HepG2 (cell line): ENCODE results near the gene TUBA1C. TPM values are rescaled to one million over a fixed set of nuclear protein-coding genes. Genes with fewer than 3 reads are reported as not detected.

Source experiments
- ATM ChIP-seq: fragments of 450-650 bp; IDR thresholded peaks from 2 replicates; pipeline ENCODE4 v1.7.1; 2017; ENCODE audit warnings: mild to moderate bottlenecking, borderline replicate concordance
- CCAR2 ChIP-seq: fragments of 200-400 bp; formaldehyde crosslinking; optimal IDR thresholded peaks from 2 replicates; pipeline ENCODE3; 2018; ENCODE audit warnings: low read depth, mild to moderate bottlenecking, low read length, moderate library complexity
- CEBPG ChIP-seq: IDR thresholded peaks from 2 replicates; pipeline ENCODE4 v1.6.1; 2016
- GATA4 ChIP-seq: sonication (generic); IDR thresholded peaks from 2 replicates; pipeline ENCODE4 v1.6.1; 2016; ENCODE audit warnings: antibody characterized with exemption, low read depth, borderline replicate concordance
- IKZF1 ChIP-seq: fragments of 450-650 bp; IDR thresholded peaks from 2 replicates; pipeline ENCODE4 v1.7.1; 2016
- KDM3A ChIP-seq: IDR thresholded peaks from 2 replicates; pipeline ENCODE4 v1.6.1; 2018; ENCODE audit warnings: low read depth, missing compliant biosample characterization
- PAF1 ChIP-seq: IDR thresholded peaks from 2 replicates; pipeline ENCODE4 v1.6.1; 2016; ENCODE audit warnings: missing genetic modification reagents, missing compliant biosample characterization
- POLR2AphosphoS5 ChIP-seq: IDR thresholded peaks from 2 replicates; pipeline ENCODE4 v1.6.1; 2012; ENCODE audit warnings: low read depth, low read length
- SP140L ChIP-seq: sonication (generic); formaldehyde crosslinking; IDR thresholded peaks from 2 replicates; pipeline ENCODE4 v1.4.0; 2020; ENCODE audit warnings: missing genetic modification reagents, borderline replicate concordance
- SP2 ChIP-seq: sonication (generic); formaldehyde crosslinking; IDR thresholded peaks from 2 replicates; pipeline ENCODE4 v1.5.1; 2020; ENCODE audit warnings: mild to moderate bottlenecking, missing genetic modification reagents
- SRSF4 ChIP-seq: fragments of 200-400 bp; formaldehyde crosslinking; IDR thresholded peaks from one replicate; pipeline ENCODE4 v1.6.1; 2018; ENCODE audit warnings: mild to moderate bottlenecking, low read depth, low read length, moderate library complexity; ENCODE audit not compliant: poor library complexity, severe bottlenecking
- ZFY ChIP-seq: sonication (generic); formaldehyde crosslinking; IDR thresholded peaks from 2 replicates; pipeline ENCODE4 v1.4.0; 2020; ENCODE audit warnings: missing genetic modification reagents
- ZNF44 ChIP-seq: sonication (generic); formaldehyde crosslinking; IDR thresholded peaks from 2 replicates; pipeline ENCODE4 v1.5.1; 2020; ENCODE audit warnings: mild to moderate bottlenecking, missing genetic modification reagents
- ZNF546 ChIP-seq: sonication (generic); formaldehyde crosslinking; conservative IDR thresholded peaks from 2 replicates; pipeline ENCODE4 v1.8.1; 2023; ENCODE audit warnings: mild to moderate bottlenecking, missing genetic modification reagents
- ZNF660 ChIP-seq: sonication (generic); formaldehyde crosslinking; IDR thresholded peaks from 2 replicates; pipeline ENCODE4 v1.5.1; 2020; ENCODE audit warnings: mild to moderate bottlenecking, low read depth, missing genetic modification reagents, borderline replicate concordance
- ZNF841 ChIP-seq: sonication (generic); formaldehyde crosslinking; IDR thresholded peaks from 2 replicates; pipeline ENCODE4 v1.8.1; 2023; ENCODE audit warnings: missing genetic modification reagents, borderline replicate concordance
- polyA plus RNA-seq, 8 experiments: library from polyadenylated mRNA; depleted of rRNA in 3 of 8; stranded (reverse) in 7 of 8; unstranded in 1 of 8; fragments of >200 nt; fragmentation: Illumina TruSeq in 4 of 8; extraction: Trizol in 4 of 8; gene quantifications; 2 replicates each; pipeline versions ENCODE4 v1.2.1 to v1.2.3, GENCODE V29; 2011 to 2016; ENCODE audit warnings: low read depth in 4 of 8, missing spikeins in 1 of 8, mixed read lengths in 1 of 8; ENCODE audit not compliant: insufficient read depth in 1 of 8
- total RNA-seq, 5 experiments: library from RNA; depleted of rRNA; stranded (reverse); fragments of >200 nt; fragmentation: Illumina TruSeq; extraction: Trizol; gene quantifications; 2 replicates each; pipeline ENCODE4 v1.2.3, GENCODE V29; 2016; ENCODE audit warnings: low read depth in 1 of 5
- TF ChIP-seq, protein P1 (sequence below): sonication (generic); formaldehyde crosslinking; IDR thresholded peaks from 2 replicates; pipeline ENCODE4 v1.4.0; 2020; ENCODE audit warnings: missing genetic modification reagents
- TF ChIP-seq, protein P2 (sequence below): sonication (generic); formaldehyde crosslinking; IDR thresholded peaks from 2 replicates; pipeline ENCODE4 v1.4.0; 2020; ENCODE audit warnings: mild to moderate bottlenecking, missing genetic modification reagents
- TF ChIP-seq, protein P3 (sequence below): sonication (generic); formaldehyde crosslinking; conservative IDR thresholded peaks from 2 replicates; pipeline ENCODE4 v1.5.0; 2020; ENCODE audit warnings: missing genetic modification reagents
- TF ChIP-seq, protein P4 (sequence below): fragments of 450-650 bp; IDR thresholded peaks from 2 replicates; pipeline ENCODE4 v1.6.1; 2016
- TF ChIP-seq, protein P5 (sequence below): sonication (generic); formaldehyde crosslinking; IDR thresholded peaks from 2 replicates; pipeline ENCODE4 v1.4.0; 2020; ENCODE audit warnings: mild to moderate bottlenecking, missing genetic modification reagents

Gene TUBA1C
- total and polyA plus RNA-seq, 2 of the 13 experiments (the other 11 are each of a cell fraction or from before 2014, with no cell fraction given): 693 to 1,075 TPM

DNA sequence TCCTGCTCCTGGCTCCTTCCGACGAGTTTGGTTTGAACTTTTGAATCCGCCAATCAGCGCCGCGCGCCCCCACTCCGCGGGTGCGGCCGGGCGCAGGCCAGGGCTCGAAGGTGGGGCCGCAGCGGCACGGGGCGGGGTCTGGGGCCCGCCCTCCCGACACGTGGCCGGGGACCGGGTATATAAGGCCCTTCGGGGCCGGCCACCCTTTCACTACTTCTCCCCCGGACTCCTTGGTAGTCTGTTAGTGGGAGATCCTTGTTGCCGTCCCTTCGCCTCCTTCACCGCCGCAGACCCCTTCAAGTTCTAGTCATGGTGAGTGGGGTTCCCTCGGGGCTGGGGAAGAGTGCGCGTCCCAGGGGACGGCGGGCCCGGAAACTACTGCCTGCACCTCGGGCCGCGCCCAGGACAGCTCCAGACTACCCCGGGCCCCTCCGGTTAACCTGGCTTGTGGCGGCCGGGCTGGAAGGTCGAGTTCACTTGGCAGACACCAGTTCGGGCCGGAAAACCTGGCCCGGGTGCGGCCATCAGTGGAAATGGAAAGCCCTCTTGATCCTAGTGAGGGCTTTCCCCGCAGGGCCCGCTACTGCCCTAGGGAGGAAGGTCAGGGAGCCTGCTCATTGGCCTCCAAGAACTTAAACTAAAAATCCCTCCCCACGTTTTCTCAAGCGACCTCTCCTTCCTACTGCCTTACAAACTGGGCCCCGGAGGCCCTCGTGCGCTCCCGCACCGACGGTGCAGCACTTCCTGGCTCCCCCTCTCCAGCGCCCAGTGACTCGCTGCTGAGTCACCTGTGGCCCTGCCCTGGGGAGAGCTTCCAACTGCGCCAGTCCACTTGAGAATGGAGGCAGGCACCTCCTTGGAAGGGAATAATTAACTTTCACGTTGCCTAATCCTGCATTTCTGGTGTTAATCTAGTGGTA, at the start of gene TUBA1C (continued):
- no peak; the same call in none of the 2 replicates for TF ChIP-seq SP2 (CRISPR knock-in tag)
- TF ChIP-seq SP140L (CRISPR knock-in tag): no peak
- no peak for TF ChIP-seq IKZF1
- TF ChIP-seq CCAR2: peak; percentile 58
- TF ChIP-seq, protein P1, sequence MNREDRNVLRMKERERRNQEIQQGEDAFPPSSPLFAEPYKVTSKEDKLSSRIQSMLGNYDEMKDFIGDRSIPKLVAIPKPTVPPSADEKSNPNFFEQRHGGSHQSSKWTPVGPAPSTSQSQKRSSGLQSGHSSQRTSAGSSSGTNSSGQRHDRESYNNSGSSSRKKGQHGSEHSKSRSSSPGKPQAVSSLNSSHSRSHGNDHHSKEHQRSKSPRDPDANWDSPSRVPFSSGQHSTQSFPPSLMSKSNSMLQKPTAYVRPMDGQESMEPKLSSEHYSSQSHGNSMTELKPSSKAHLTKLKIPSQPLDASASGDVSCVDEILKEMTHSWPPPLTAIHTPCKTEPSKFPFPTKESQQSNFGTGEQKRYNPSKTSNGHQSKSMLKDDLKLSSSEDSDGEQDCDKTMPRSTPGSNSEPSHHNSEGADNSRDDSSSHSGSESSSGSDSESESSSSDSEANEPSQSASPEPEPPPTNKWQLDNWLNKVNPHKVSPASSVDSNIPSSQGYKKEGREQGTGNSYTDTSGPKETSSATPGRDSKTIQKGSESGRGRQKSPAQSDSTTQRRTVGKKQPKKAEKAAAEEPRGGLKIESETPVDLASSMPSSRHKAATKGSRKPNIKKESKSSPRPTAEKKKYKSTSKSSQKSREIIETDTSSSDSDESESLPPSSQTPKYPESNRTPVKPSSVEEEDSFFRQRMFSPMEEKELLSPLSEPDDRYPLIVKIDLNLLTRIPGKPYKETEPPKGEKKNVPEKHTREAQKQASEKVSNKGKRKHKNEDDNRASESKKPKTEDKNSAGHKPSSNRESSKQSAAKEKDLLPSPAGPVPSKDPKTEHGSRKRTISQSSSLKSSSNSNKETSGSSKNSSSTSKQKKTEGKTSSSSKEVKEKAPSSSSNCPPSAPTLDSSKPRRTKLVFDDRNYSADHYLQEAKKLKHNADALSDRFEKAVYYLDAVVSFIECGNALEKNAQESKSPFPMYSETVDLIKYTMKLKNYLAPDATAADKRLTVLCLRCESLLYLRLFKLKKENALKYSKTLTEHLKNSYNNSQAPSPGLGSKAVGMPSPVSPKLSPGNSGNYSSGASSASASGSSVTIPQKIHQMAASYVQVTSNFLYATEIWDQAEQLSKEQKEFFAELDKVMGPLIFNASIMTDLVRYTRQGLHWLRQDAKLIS: no peak; the same call in 1 of the 2 replicates
- TF ChIP-seq ZNF660 (CRISPR knock-in tag): no peak
- peak; percentile 83 for TF ChIP-seq ZFY (CRISPR knock-in tag)
- TF ChIP-seq KDM3A: no peak
- peak; percentile 99 for TF ChIP-seq POLR2AphosphoS5
- TF ChIP-seq, protein P2, sequence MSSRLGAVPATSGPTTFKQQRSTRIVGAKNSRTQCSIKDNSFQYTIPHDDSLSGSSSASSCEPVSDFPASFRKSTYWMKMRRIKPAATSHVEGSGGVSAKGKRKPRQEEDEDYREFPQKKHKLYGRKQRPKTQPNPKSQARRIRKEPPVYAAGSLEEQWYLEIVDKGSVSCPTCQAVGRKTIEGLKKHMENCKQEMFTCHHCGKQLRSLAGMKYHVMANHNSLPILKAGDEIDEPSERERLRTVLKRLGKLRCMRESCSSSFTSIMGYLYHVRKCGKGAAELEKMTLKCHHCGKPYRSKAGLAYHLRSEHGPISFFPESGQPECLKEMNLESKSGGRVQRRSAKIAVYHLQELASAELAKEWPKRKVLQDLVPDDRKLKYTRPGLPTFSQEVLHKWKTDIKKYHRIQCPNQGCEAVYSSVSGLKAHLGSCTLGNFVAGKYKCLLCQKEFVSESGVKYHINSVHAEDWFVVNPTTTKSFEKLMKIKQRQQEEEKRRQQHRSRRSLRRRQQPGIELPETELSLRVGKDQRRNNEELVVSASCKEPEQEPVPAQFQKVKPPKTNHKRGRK (CRISPR knock-in tag): no peak
- TF ChIP-seq ZNF546: no peak
- no peak for TF ChIP-seq PAF1 (CRISPR knock-in tag)
- TF ChIP-seq, protein P3, sequence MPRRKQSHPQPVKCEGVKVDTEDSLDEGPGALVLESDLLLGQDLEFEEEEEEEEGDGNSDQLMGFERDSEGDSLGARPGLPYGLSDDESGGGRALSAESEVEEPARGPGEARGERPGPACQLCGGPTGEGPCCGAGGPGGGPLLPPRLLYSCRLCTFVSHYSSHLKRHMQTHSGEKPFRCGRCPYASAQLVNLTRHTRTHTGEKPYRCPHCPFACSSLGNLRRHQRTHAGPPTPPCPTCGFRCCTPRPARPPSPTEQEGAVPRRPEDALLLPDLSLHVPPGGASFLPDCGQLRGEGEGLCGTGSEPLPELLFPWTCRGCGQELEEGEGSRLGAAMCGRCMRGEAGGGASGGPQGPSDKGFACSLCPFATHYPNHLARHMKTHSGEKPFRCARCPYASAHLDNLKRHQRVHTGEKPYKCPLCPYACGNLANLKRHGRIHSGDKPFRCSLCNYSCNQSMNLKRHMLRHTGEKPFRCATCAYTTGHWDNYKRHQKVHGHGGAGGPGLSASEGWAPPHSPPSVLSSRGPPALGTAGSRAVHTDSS (CRISPR knock-in tag): no peak
- TF ChIP-seq, protein P4, sequence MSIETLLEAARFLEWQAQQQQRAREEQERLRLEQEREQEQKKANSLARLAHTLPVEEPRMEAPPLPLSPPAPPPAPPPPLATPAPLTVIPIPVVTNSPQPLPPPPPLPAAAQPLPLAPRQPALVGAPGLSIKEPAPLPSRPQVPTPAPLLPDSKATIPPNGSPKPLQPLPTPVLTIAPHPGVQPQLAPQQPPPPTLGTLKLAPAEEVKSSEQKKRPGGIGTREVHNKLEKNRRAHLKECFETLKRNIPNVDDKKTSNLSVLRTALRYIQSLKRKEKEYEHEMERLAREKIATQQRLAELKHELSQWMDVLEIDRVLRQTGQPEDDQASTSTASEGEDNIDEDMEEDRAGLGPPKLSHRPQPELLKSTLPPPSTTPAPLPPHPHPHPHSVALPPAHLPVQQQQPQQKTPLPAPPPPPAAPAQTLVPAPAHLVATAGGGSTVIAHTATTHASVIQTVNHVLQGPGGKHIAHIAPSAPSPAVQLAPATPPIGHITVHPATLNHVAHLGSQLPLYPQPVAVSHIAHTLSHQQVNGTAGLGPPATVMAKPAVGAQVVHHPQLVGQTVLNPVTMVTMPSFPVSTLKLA: peak; percentile 65
- TF ChIP-seq, protein P5, sequence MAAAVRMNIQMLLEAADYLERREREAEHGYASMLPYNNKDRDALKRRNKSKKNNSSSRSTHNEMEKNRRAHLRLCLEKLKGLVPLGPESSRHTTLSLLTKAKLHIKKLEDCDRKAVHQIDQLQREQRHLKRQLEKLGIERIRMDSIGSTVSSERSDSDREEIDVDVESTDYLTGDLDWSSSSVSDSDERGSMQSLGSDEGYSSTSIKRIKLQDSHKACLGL (CRISPR knock-in tag): peak; percentile 92
- TF ChIP-seq SRSF4: no peak
- TF ChIP-seq ATM: no peak
- 0 out of 2 replicates have a peak, but pooled peaks have one; percentile 21 for TF ChIP-seq CEBPG (CRISPR knock-in tag)
- no peak for TF ChIP-seq ZNF44 (CRISPR knock-in tag)
- peak; percentile 86; the same call in 1 of the 2 replicates for TF ChIP-seq GATA4
- peak; percentile 21; the same call in 1 of the 2 replicates for TF ChIP-seq ZNF841 (CRISPR knock-in tag)
